DND-41 (cell line): ENCODE data around the gene PITHD1.

Experiments used
- ATAC-seq: fragments of 200-7000 bp; cut with Tn5 transposase; 3 replicates; pipeline ENCODE4 v1.9.1; 2021; ENCODE audit warnings: low read depth; ENCODE audit not compliant: insufficient read depth
- DNase-seq: peaks from one replicate; pipeline ENCODE4 v3.0.0-alpha.2; 2020
- H2AFZ ChIP-seq: 2 replicates; pipeline ENCODE4 v1.6.0; 2012; ENCODE audit warnings: low read depth, low read length
- H3K27ac ChIP-seq: 2 replicates; pipeline ENCODE4 v1.5.1; 2012; ENCODE audit warnings: low read length, inconsistent platforms
- H3K27me3 ChIP-seq: fragments of 200-600 bp; sonication (generic); 2 replicates; pipeline ENCODE4 v1.6.0; 2012; ENCODE audit warnings: low read length, mild to moderate bottlenecking, inconsistent platforms; ENCODE audit not compliant: insufficient read depth, poor library complexity
- H3K36me3 ChIP-seq: 2 replicates; pipeline ENCODE4 v1.5.1; 2012; ENCODE audit warnings: low read length, inconsistent platforms; ENCODE audit not compliant: insufficient read depth
- H3K4me1 ChIP-seq: 2 replicates; pipeline ENCODE4 v1.5.1; 2012; ENCODE audit warnings: mild to moderate bottlenecking, low read length; ENCODE audit not compliant: insufficient read depth
- H3K4me2 ChIP-seq: 2 replicates; pipeline ENCODE4 v1.6.0; 2012; ENCODE audit warnings: mild to moderate bottlenecking, moderate library complexity, low read length, inconsistent platforms; ENCODE audit not compliant: insufficient read depth
- H3K4me3 ChIP-seq, 2 experiments: fragments of 200-600 bp in 1 of 2; shearing (Covaris generic) in 1 of 2; 2 replicates each; pipeline ENCODE4 v1.5.1; 2012 to 2016; ENCODE audit warnings: inconsistent platforms in 2 of 2, low read length in 2 of 2, mild to moderate bottlenecking in 2 of 2, low read depth in 1 of 2, moderate library complexity in 1 of 2
- H3K79me2 ChIP-seq: 2 replicates; pipeline ENCODE4 v1.6.0; 2012; ENCODE audit warnings: low read length, inconsistent platforms; ENCODE audit not compliant: insufficient read depth
- H3K9ac ChIP-seq: 2 replicates; pipeline ENCODE4 v1.6.0; 2012; ENCODE audit warnings: low read depth, mild to moderate bottlenecking, inconsistent platforms, low read length, moderate library complexity
- H3K9me3 ChIP-seq: 2 replicates; pipeline ENCODE4 v1.5.1; 2012; ENCODE audit warnings: low read length, moderate library complexity, mild to moderate bottlenecking, inconsistent platforms; ENCODE audit not compliant: insufficient read depth, severe bottlenecking
- H4K20me1 ChIP-seq: 2 replicates; pipeline ENCODE4 v1.6.0; 2012; ENCODE audit warnings: low read length; ENCODE audit not compliant: insufficient read depth
- EZH2 ChIP-seq: IDR thresholded peaks from 3 replicates; pipeline ENCODE4 v1.6.1; 2012; ENCODE audit warnings: borderline replicate concordance, low read depth, mild to moderate bottlenecking, moderate library complexity, low read length, inconsistent platforms; ENCODE audit not compliant: severe bottlenecking
- TF ChIP-seq, protein P1 (sequence below): IDR thresholded peaks from 2 replicates; pipeline ENCODE4 v1.5.1; 2012; ENCODE audit warnings: borderline replicate concordance, low read length, moderate library complexity, mild to moderate bottlenecking; ENCODE audit not compliant: poor library complexity, severe bottlenecking; ENCODE audit errors: extremely low read depth

Gene PITHD1

GRCh38 chr1:23836037-23836436 is 57.8 kb downstream of the PITHD1 start:
- no peak overlapping the region for H3K27ac ChIP-seq
- no peak overlapping the region for H2AFZ ChIP-seq
- peaks cover 3% of the 10 kb centered on the region for H3K27me3 ChIP-seq
- DNase-seq (no peak), ATAC-seq (no peak)
- H4K20me1 ChIP-seq = no peaks in the 10 kb centered on the region
- TF ChIP-seq, protein P1, sequence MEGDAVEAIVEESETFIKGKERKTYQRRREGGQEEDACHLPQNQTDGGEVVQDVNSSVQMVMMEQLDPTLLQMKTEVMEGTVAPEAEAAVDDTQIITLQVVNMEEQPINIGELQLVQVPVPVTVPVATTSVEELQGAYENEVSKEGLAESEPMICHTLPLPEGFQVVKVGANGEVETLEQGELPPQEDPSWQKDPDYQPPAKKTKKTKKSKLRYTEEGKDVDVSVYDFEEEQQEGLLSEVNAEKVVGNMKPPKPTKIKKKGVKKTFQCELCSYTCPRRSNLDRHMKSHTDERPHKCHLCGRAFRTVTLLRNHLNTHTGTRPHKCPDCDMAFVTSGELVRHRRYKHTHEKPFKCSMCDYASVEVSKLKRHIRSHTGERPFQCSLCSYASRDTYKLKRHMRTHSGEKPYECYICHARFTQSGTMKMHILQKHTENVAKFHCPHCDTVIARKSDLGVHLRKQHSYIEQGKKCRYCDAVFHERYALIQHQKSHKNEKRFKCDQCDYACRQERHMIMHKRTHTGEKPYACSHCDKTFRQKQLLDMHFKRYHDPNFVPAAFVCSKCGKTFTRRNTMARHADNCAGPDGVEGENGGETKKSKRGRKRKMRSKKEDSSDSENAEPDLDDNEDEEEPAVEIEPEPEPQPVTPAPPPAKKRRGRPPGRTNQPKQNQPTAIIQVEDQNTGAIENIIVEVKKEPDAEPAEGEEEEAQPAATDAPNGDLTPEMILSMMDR = no peak
- TF ChIP-seq EZH2 = no peak
- no peaks in the 10 kb centered on the region for H3K36me3 ChIP-seq
- H3K9me3 ChIP-seq = no peaks in the 10 kb centered on the region
- no peaks in the 10 kb centered on the region for H3K79me2 ChIP-seq
- H3K4me1 ChIP-seq = peaks cover 14% of the 10 kb centered on the region
- H3K4me3 ChIP-seq = no peak overlapping the region
- H3K9ac ChIP-seq = no peak overlapping the region
- H3K4me2 ChIP-seq = no peak overlapping the region
